ENCODE results near the gene ACSF2.

ACSF2 gene

DNA sequence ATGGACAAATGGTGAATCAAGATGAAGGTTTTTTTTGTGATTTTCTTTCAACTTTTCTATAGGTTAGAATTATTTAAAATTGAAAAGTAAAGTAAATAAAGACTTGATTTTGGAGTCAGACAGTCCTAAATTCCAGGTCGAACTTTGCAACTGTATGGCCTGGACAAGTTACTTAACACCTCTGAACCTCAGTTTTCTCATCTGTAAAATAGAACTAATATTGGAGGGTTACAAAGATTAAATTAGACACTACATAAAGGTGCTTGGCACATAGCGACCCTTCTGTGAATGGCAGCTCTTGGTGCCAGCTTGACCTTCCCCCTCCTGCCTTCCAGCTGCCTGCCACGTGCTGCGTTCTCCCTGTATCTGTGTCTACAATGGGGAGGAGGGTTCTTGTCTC is 55.6 kb downstream of the ACSF2 start:
- no peak for DNase-seq (ENCODE audit: insufficient read length, low spot score)
- TF ChIP-seq, protein P1, sequence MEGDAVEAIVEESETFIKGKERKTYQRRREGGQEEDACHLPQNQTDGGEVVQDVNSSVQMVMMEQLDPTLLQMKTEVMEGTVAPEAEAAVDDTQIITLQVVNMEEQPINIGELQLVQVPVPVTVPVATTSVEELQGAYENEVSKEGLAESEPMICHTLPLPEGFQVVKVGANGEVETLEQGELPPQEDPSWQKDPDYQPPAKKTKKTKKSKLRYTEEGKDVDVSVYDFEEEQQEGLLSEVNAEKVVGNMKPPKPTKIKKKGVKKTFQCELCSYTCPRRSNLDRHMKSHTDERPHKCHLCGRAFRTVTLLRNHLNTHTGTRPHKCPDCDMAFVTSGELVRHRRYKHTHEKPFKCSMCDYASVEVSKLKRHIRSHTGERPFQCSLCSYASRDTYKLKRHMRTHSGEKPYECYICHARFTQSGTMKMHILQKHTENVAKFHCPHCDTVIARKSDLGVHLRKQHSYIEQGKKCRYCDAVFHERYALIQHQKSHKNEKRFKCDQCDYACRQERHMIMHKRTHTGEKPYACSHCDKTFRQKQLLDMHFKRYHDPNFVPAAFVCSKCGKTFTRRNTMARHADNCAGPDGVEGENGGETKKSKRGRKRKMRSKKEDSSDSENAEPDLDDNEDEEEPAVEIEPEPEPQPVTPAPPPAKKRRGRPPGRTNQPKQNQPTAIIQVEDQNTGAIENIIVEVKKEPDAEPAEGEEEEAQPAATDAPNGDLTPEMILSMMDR (IDR thresholded peaks at IDR 0.05; ENCODE audit: insufficient read depth, missing control alignments) = no peak
- no peak for FAIRE-seq

DNA sequence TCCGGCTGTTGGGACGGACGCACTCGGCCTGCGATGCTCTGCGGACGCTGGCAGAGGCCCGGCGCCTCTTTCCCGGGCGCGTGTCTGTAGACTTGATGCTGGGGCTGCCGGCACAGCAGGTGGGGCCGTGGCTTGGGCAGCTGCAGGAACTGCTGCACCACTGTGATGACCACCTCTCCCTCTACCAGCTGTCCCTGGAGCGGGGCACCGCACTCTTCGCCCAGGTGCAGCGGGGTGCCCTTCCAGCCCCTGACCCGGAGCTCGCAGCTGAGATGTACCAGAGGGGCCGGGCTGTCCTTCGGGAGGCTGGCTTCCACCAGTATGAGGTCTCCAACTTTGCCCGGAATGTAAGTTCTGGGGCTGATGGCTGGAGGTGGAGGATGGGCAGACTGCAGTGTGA is 56.1 kb downstream of the ACSF2 start:
- TF ChIP-seq, protein P1 (IDR thresholded peaks at IDR 0.05; ENCODE audit: insufficient read depth, missing control alignments) = no peak
- FAIRE-seq = no peak

DNA sequence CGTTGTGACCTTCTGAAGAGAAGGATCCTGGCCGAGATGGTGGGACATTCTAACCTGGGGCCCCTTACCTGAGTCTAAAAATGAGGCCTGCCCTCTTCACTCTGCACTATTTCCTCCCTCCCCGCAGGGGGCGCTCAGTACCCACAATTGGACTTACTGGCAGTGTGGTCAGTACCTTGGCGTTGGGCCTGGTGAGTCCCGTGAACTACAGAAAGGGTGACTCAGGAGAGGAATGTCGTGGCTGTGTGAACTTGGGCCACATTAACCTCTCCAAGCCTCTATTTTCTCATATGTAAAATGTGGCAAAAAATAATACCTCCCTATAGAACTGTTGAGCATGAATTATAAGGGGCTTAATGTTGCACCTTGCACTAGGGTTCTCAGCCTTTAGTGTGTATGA is 56.5 kb downstream of the ACSF2 start:
- DNase-seq (ENCODE audit: insufficient read length, low spot score) = peak; percentile 80
- TF ChIP-seq, protein P1 (IDR thresholded peaks at IDR 0.05; ENCODE audit: insufficient read depth, missing control alignments) = peak; percentile 98
- FAIRE-seq = no peak

More for the DNA sequence above, 56.1 kb downstream of the ACSF2 start:
- no peak for DNase-seq (ENCODE audit: insufficient read length, low spot score)

DNA sequence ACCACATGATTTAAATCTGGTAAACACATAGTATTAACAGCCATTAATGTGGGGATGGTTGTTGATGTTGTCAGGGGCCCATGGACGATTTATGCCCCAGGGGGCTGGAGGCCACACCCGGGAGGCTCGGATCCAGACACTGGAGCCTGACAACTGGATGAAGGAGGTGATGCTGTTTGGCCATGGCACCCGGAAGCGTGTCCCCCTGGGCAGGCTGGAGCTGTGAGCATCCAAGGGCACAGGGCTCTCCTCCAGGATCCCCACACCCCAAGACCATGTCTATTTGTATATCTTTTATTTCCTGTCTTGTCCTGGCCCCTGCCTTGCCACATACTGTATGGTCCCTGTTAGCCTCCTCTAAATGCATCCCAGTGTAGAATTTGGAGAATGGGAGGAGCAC is 57.2 kb downstream of the ACSF2 start:
- TF ChIP-seq, protein P1 (IDR thresholded peaks at IDR 0.05; ENCODE audit: insufficient read depth, missing control alignments) = no peak

GRCh38 chr17:50484386-50485155 is 58.6 kb downstream of the ACSF2 start:
- DNase-seq (ENCODE audit: insufficient read length, low spot score) (no peak), FAIRE-seq (no peak)
- TF ChIP-seq, protein P1 (IDR thresholded peaks at IDR 0.05; ENCODE audit: insufficient read depth, missing control alignments) = no peak

More for the DNA sequence above, 57.2 kb downstream of the ACSF2 start:
- DNase-seq (ENCODE audit: insufficient read length, low spot score) = no peak
- FAIRE-seq = no peak

GRCh38 chr17:50487213-50488096 is 61.4 kb downstream of the ACSF2 start:
- TF ChIP-seq, protein P1 (IDR thresholded peaks at IDR 0.05; ENCODE audit: insufficient read depth, missing control alignments) = no peak
- FAIRE-seq (no peak), DNase-seq (ENCODE audit: insufficient read length, low spot score) (no peak)

All from D721Med (cell line).